GM19193 (cell line): ENCODE results near the gene ST6GALNAC1.

Experiments used
- POLR2A ChIP-seq: IDR thresholded peaks from 4 replicates; pipeline ENCODE4 v1.6.1; 2011; ENCODE audit not compliant: insufficient read depth, insufficient read length; ENCODE audit errors: extremely low read depth

ST6GALNAC1 gene

DNA sequence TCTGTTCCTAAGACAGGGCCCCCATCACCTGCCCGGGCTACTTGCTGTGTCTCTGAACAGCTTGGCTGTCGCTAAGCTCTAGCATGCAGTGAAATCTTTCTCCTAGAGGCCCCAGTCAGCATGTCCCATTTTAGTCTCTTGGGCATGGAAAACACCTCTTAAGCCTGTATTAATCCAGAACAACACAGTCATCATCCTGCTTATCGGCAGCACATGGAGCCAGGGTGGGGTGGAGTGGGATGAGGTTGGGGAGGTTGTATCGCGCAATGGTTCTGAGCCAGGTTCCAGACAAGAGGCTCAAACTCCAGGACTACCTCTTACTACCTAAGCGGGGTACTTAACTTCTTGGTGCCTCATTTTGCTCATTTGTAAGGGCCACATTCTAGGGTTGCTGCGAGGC lies 65.7 kb downstream of the ST6GALNAC1 start:
- no peak for TF ChIP-seq POLR2A

DNA sequence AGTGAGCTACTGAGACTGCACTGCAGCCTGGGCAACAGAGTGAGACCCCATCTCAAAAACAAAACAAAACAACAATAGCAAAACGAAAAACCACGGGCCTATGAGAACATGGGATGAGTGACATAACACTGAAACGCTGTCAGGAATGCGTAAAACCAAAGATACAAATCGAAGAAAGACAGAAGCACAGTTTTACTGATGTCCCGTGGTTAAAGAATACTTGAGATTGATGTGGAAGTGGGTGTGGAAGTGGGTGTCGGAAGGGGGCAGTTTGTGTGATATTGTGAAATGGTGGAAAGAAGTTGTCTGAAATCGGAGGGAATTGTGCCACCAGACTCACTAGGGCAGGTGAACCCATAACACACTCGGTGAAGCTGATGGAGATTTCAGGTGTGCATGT lies 67.4 kb downstream of the ST6GALNAC1 start:
- no peak for TF ChIP-seq POLR2A

DNA sequence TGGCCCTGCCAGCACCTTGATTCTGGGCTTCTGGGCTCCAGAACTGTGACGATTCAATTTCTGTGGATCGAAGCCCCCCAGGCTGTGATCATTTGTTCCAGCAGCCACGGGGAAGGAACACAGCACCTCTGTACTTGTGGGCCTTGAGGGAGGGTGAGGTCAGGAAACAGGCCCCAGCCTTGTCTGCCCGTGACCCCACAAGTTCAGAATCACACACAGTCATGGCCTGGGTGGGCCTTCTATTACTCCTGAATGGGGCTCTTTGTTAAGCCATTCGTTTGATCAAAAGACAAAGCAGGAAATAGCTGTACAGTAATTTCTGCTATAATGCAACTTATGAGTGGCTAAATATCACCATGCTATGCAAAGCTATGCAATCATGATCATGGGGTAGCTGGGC lies 68.0 kb downstream of the ST6GALNAC1 start:
- no peak for TF ChIP-seq POLR2A
